Measurements from ENCODE around the gene LRRC10B. TPM values are rescaled to one million over a fixed set of nuclear protein-coding genes. Genes with fewer than 3 reads are reported as not detected.

Gene LRRC10B
- total RNA-seq, 1 experiment from 2014 or later, result 0.39 TPM

- H2BK120ac ChIP-seq (ENCODE audit: low read depth, low read length, poor library complexity, severe bottlenecking), result no peak overlapping the region
- H4K20me1 ChIP-seq (ENCODE audit: control insufficient read depth, insufficient read depth, insufficient read length), result no peaks in the 10 kb centered on the region
- no CpG with 5 or more reads among the region's 3 CpGs for WGBS (ENCODE audit: extremely low coverage, insufficient read length, low lambda C conversion rate)
- H3K27ac Mint-ChIP-seq, result no peak overlapping the region; a peak in 1 of 7 replicates
- H3K18ac ChIP-seq (ENCODE audit: insufficient read length, low read depth, low read length), result no peak overlapping the region
- H3T11ph ChIP-seq (ENCODE audit: low read length), result no peak overlapping the region
- TF ChIP-seq CTCF (conservative IDR thresholded peaks at IDR 0.05), result no peak
- no peak overlapping the region for H3K23ac ChIP-seq (ENCODE audit: insufficient read length, low read depth, low read length)
- no peak overlapping the region for H4K5ac ChIP-seq (ENCODE audit: insufficient read length, low read depth, low read length)
- no peaks in the 10 kb centered on the region; the same call in 1 of the 2 replicates for H3K4me1 ChIP-seq (ENCODE audit: insufficient read depth, low read length)
- no peak overlapping the region for H2BK15ac ChIP-seq (ENCODE audit: low read depth, low read length)
- peak overlapping the region in 1 of 2 experiments; percentile 28; a peak in 3 of 5 replicates for H3K4me3 Mint-ChIP-seq
- no peak overlapping the region for H3K4me2 ChIP-seq (ENCODE audit: insufficient read depth, insufficient read length, low read length)
- H3K27me3 Mint-ChIP-seq (ENCODE audit: low read depth), result peaks cover 72% of the 10 kb centered on the region
- H3K23me2 ChIP-seq (ENCODE audit: insufficient read length, low read depth, low read length, poor library complexity, severe bottlenecking), result peaks cover 7% of the 10 kb centered on the region
- H3K9me3 ChIP-seq (ENCODE audit: control insufficient read depth, low read depth, low read length), result no peaks in the 10 kb centered on the region
- H2BK20ac ChIP-seq (ENCODE audit: low read depth, low read length, poor library complexity, severe bottlenecking), result no peak overlapping the region
- no peak overlapping the region for H2BK12ac ChIP-seq (ENCODE audit: insufficient read length, low read depth, low read length)
- peaks cover 5% of the 10 kb centered on the region; the same call in 1 of the 2 replicates for H3K27me3 ChIP-seq (ENCODE audit: insufficient read depth, low read length)
- H3K14ac ChIP-seq (ENCODE audit: insufficient read depth, low read length), result no peak overlapping the region
- no peaks in the 10 kb centered on the region; a peak in 1 of 7 replicates for H3K36me3 Mint-ChIP-seq (ENCODE audit: insufficient read depth in 1 of 3, low read depth in 3 of 3)
- no peak overlapping the region for H4K8ac ChIP-seq (replicated peaks; ENCODE audit: insufficient read length, low read depth, low read length)
- no peak overlapping the region for H3K56ac ChIP-seq (ENCODE audit: insufficient read length, low read depth, low read length)
- no peak overlapping the region for H2BK5ac ChIP-seq (ENCODE audit: insufficient read length, low read length)
- H3K9me3 Mint-ChIP-seq, result no peaks in the 10 kb centered on the region
- no peak overlapping the region for H3K4ac ChIP-seq (ENCODE audit: low read depth, low read length)
- H3K27ac ChIP-seq (ENCODE audit: insufficient read length, low read depth, low read length), result no peak overlapping the region
- no peak overlapping the region for H4K91ac ChIP-seq (ENCODE audit: insufficient read length, low read depth, low read length)
- H3K79me2 ChIP-seq (ENCODE audit: insufficient read depth, low read length), result no peaks in the 10 kb centered on the region
- H2AFZ ChIP-seq (ENCODE audit: low read length), result no peak overlapping the region
- no peak overlapping the region for H3K9ac ChIP-seq (ENCODE audit: extremely low read depth, insufficient read length, low read length)
- H2AK5ac ChIP-seq (ENCODE audit: insufficient read length, low read length), result no peak overlapping the region
- no peaks in the 10 kb centered on the region for H3K79me1 ChIP-seq (ENCODE audit: insufficient read depth, low read depth, low read length, poor library complexity, severe bottlenecking)
- H3K4me1 Mint-ChIP-seq, result peaks cover 39 to 63% of the 10 kb centered on the region in 2 experiments
- no peak for DNase-seq
Measured at GRCh38 chr11:61556621-61557020, 48.1 kb downstream of the LRRC10B start.

Small RNA genes lying within 50 kb of the gene (microRNA-seq; reads per million reads assigned to microRNA genes)
- gene MIR4488 (ENCODE audit: borderline microRNAs expressed), result 0.46 reads per million

Other genes with a start within 250 kb of the LRRC10B start
- gene VWCE, start 213.4 kb upstream of the LRRC10B start, total RNA-seq (2021), result 18.7 and 20.6 TPM in 2 replicates
- 294 and 297 TPM in 2 replicates for gene DDB1, start 175.6 kb upstream of the LRRC10B start, total RNA-seq (2021)
- 59.0 and 65.0 TPM in 2 replicates for gene TKFC, start 175.5 kb upstream of the LRRC10B start, total RNA-seq (2021)
- gene CYB561A3, start 146.9 kb upstream of the LRRC10B start, total RNA-seq (2021), result 21.7 and 23.1 TPM in 2 replicates
- gene TMEM138, start 146.4 kb upstream of the LRRC10B start, total RNA-seq (2021), result 35.4 and 43.6 TPM in 2 replicates
- 24.3 and 25.2 TPM in 2 replicates for gene TMEM216, start 116.2 kb upstream of the LRRC10B start, total RNA-seq (2021)
- 133 and 145 TPM in 2 replicates for gene CPSF7, start 78.8 kb upstream of the LRRC10B start, total RNA-seq (2021)
- gene SDHAF2, start 78.6 kb upstream of the LRRC10B start, total RNA-seq (2021), result 41.8 and 45.2 TPM in 2 replicates
- 7.0 and 8.8 TPM in 2 replicates for gene SYT7, start 72.3 kb downstream of the LRRC10B start, total RNA-seq (2021)
- 4.3 and 4.5 TPM in 2 replicates for gene DAGLA, start 171.6 kb downstream of the LRRC10B start, total RNA-seq (2021)
- gene MYRF, start 243.9 kb downstream of the LRRC10B start, total RNA-seq (2021), result 12.9 and 13.9 TPM in 2 replicates